Hepatic stellate cell (primary cell): ENCODE measurements around the gene CDS1.
"Not testable (repeated sequence)": the region's sequence is repeated elsewhere in the genome, so short reads cannot be mapped to it uniquely, and the experiment has no call there.

Experiments
- DNase-seq: peaks from one replicate; pipeline ENCODE4 v3.0.0; 2011; ENCODE audit warnings: low spot score

CDS1 gene

GRCh38 chr4:84582988-84583875 is at the start of gene CDS1:
Gene CDS1 (plus strand): TSS chr4:84583127. CDS start chr4:84583402, 275 bp downstream.
- DNase-seq = peak; percentile 22

- DNase-seq = no peak
Observed at GRCh38 chr4:84535901-84536300, 47.0 kb upstream of the CDS1 start.

GRCh38 chr4:84545093-84545492 is 37.8 kb upstream of the CDS1 start:
- DNase-seq = no peak

- no peak for DNase-seq
Observed at GRCh38 chr4:84547211-84547610, 35.7 kb upstream of the CDS1 start.

GRCh38 chr4:84549191-84549590 is 33.7 kb upstream of the CDS1 start:
- DNase-seq = not testable (repeated sequence)

- no peak for DNase-seq
Observed at GRCh38 chr4:84562156-84562555, 20.8 kb upstream of the CDS1 start.

DNA sequence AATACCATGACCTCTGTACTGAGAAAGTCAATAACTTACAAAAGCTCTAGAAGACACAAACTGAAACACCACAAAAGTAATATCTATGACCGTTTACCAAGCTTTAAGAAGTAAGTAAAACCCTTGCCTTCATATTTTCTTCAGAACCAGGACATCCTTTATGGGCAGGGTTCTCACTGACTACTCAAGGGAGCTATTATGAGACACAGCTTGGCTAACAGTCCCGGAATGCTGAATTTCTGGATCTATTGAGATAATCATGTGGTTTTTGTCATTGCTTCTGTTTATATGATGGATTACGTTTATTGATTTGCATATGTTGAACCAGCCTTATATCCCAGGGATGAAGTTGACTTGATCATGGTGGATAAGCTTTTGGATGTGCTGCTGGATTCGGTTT is 19.9 kb upstream of the CDS1 start:
- DNase-seq = no peak

DNA sequence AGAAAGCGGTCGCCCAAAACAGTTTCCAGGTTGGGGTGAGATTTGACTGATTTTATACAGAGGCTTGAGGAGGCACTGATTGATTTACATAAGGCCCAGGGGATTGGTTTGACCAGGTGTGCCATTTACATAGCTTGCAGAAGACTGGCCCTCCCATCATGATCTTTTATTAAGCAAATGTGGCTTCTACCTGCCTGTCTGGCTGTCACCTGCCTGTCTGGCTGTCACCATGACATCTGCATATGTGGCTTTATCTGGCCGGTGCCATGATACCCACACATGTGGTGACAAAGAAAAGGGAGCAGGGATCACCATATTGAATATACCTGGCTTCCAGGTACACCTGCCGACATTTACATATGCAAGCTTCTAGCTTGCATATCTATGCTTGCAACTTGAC is 17.0 kb upstream of the CDS1 start:
- no peak for DNase-seq

DNA sequence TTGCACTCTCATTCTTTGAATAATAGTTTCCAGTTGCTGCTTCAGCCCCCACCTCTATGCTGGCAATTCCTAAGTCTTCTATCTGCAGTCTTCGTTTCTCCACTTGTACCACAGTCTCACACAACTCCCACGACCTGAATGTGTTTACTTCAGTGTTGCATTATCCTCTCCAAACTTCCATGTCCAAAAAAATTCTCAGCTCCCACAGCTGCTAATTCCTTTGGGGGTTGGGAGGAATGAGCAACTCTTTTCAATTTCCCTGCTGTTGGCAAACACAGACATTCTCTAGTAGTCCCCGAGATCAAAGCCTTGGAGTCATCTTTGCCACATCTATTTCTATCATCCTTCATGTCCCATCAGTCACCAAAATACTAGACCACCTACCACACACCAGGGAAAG is 14.4 kb upstream of the CDS1 start:
- DNase-seq = no peak

DNA sequence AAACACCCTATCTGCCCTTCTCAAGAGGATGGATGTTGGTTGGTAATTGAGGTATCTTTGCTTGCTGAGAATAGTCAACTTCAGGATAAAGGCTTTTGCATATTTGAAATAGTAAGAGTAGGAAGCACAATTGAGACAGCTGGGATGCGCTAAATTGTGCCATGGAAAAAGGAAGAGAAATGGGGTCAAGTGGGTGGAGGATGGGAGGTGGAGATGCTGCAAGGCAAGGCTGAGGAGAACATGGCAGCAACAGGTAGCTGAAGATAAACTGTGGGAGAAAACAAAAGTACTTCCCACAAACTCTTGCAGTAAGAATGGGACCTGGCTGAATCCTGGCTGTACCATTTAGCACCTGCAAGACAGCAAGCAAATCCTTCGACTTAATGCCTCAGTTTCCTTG is 13.9 kb upstream of the CDS1 start:
- DNase-seq = no peak

GRCh38 chr4:84573385-84574068 is 9.4 kb upstream of the CDS1 start:
- DNase-seq = no peak

- DNase-seq = no peak
Observed at GRCh38 chr4:84574069-84574720, 8.7 kb upstream of the CDS1 start.

DNA sequence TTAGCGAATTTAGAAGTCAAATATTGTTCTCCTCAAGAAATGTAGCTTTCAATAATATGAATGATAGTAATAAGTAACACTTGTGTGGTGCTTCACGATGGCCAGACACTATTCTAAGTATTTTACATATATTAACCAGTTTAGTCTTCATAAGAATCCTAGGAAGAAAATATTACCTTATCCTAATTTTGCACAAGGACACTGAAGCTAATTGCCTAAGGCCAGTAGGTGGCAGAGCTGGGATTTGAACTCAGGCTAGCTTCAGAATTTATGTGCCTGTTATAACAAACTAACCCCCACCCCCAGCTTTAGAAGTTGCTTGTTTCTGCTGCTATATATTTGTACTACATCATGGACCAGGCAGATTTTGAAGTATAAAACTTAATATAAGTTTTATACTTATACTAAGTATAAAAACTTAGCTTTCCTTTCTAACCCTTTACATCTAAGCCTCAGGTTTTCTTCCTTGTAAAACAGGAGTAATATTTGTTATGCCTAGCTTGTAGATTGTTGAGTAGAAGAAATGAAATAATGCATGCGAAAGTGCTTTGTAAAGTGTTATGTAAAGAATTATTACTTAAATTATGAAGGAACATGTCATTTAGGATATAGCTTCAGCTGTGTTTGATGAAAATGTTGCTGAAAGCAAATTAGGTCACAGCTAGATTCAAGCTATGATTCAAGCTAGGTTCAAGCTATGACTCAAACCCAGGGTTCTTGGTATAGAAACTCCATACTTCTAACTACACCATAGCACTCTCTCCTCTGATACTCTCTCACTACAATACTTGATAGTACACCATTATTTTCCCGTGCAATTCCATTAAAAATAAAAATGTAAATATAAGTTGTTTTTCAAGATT is 4.2 kb upstream of the CDS1 start:
- DNase-seq = peak; percentile 9

GRCh38 chr4:84579403-84579776 is 3.5 kb upstream of the CDS1 start:
- DNase-seq = no peak

GRCh38 chr4:84582302-84582987 is 482 bp upstream of the CDS1 start:
- DNase-seq = peak; percentile 51

DNA sequence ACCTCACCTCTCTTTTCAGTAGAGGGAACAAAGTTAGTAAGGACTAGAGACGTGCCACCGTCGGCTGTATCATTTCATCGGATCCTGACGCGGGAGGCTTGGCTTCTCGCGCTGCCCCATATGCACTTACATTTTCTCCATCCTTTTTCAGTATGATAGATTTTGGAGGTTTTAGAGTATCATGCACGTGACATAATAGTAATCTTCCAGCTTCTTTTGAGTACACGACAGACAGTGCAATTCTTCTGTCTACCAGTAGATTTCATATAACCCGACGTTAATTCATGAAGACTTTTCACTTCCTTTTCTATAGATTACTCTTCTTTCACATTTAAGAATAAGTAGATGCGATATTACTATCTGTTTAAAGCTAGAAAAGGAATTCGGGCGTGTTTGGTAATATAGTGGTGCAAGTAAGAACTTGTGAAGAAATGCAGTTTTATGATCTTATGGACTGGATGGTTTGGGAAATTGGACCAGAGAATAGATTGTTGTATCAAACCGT is 1.0 kb downstream of the CDS1 start:
- peak; percentile 9 for DNase-seq

GRCh38 chr4:84585251-84585650 is 2.3 kb downstream of the CDS1 start:
- no peak for DNase-seq

DNA sequence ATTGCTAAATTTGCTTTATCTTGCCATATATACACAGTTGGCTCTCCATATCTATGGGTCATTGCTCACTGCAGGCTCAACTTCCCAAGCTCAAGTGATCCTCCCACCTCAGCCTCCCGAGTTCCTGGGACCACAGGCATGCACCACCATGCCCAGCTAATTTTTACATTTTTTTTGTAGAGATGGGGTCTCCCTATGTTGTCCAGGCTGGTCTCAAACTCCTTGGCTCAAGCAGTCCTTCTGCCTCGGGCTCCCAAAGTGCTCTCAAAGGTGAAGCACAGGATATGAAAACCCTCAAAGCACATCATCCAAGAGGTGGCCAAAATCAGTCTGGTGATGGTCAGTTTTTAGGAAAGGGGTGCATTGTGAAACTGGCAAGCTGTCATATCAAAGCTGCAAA is 11.8 kb downstream of the CDS1 start:
- no peak for DNase-seq

- no peak for DNase-seq
Observed at GRCh38 chr4:84596826-84597225, 13.9 kb downstream of the CDS1 start.

DNA sequence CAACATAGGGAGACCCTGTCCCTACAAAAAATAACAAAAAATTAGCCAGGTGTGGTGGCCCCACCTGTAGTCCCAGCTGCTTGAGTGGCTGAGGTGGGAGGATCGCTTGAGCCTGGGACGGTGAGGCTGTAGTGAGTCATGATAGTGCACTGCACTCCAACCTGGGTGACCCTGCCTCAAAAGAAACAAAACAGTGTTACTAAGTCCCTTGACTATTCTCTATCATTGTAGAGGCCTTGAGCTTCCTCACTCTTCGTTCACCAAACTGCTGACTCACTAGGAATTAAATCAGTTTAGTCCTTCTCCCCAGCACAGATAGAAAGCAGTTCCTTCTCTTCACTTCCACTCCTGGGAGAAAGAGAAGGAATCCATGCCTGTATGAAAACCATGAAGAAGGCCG is 14.5 kb downstream of the CDS1 start:
- no peak for DNase-seq

GRCh38 chr4:84606645-84607044 is 23.7 kb downstream of the CDS1 start:
- no peak for DNase-seq
